ENCODE measurements around the gene KLK13.

- TF ChIP-seq CTCF (IDR thresholded peaks at IDR 0.05; ENCODE audit: borderline replicate concordance, extremely low read depth, low read length, poor library complexity, severe bottlenecking): peak; percentile 69
- no peak for TF ChIP-seq EZH2 (IDR thresholded peaks at IDR 0.05; ENCODE audit: borderline replicate concordance, low read depth, low read length, severe bottlenecking)
Measured at GRCh38 chr19:51097166-51097738, 32.4 kb upstream of the KLK13 start.
